Endothelial cell of umbilical vein (primary cell): ENCODE data around the gene MBD5.

Experiments
- EZH2 ChIP-seq: IDR thresholded peaks from 2 replicates; pipeline ENCODE4 v1.6.1; 2012; ENCODE audit warnings: borderline replicate concordance, low read depth, mild to moderate bottlenecking, moderate library complexity, low read length, inconsistent platforms; ENCODE audit not compliant: severe bottlenecking
- POLR2A ChIP-seq: IDR thresholded peaks from 2 replicates; pipeline ENCODE4 v1.6.1; 2012; ENCODE audit warnings: low read depth, mild to moderate bottlenecking, control low read depth, low read length
- TF ChIP-seq, protein P1 (sequence below), 2 donors: IDR thresholded peaks; 1 replicate in 1 of 2; 2 replicates in 1 of 2; pipeline ENCODE4 v1.5.1; 2011; ENCODE audit warnings: low read length in 2 of 2, mild to moderate bottlenecking in 2 of 2, moderate library complexity in 2 of 2, control low read depth in 1 of 2, inconsistent platforms in 1 of 2, low read depth in 1 of 2; ENCODE audit not compliant: insufficient read depth in 1 of 2; ENCODE audit errors: extremely low read depth in 1 of 2

DNA sequence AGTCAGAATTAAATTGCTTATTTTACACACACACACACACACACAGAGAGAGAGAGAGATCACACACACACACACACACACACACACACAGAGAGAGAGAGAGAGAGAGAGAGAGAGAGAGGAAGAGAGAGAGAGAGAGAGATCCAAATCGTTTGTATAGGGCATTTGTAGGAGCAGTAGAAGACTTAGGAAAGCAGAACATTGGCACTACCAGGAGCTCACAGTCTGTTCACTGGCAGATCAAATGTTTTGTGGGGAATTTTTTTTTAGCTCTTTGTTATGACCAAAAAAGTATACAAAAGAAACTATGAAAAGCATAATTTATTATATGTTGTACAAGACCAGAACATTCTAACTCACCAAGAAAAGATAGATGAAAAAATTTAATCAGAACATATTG is 81.8 kb downstream of the MBD5 start:
- TF ChIP-seq, protein P1, sequence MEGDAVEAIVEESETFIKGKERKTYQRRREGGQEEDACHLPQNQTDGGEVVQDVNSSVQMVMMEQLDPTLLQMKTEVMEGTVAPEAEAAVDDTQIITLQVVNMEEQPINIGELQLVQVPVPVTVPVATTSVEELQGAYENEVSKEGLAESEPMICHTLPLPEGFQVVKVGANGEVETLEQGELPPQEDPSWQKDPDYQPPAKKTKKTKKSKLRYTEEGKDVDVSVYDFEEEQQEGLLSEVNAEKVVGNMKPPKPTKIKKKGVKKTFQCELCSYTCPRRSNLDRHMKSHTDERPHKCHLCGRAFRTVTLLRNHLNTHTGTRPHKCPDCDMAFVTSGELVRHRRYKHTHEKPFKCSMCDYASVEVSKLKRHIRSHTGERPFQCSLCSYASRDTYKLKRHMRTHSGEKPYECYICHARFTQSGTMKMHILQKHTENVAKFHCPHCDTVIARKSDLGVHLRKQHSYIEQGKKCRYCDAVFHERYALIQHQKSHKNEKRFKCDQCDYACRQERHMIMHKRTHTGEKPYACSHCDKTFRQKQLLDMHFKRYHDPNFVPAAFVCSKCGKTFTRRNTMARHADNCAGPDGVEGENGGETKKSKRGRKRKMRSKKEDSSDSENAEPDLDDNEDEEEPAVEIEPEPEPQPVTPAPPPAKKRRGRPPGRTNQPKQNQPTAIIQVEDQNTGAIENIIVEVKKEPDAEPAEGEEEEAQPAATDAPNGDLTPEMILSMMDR (IDR thresholded peaks at IDR 0.05; ENCODE audit: extremely low read depth in 1 of 2, insufficient read depth in 1 of 2, low read depth in 1 of 2, low read length in 2 of 2), result no peak
- TF ChIP-seq EZH2, result no peak
- no peak for TF ChIP-seq POLR2A
